Fibroblast of skin of left quadriceps (primary cell): ENCODE results near the gene PKMYT1.
"Not testable (repeated sequence)": the region's sequence is repeated elsewhere in the genome, so short reads cannot be mapped to it uniquely, and the experiment has no call there.

ENCODE experiments used
- DNase-seq, 2 experiments: peaks; one replicate each; pipeline ENCODE4 v3.0.0-alpha.2; 2013; ENCODE audit warnings: low read depth in 2 of 2

PKMYT1 gene

DNA sequence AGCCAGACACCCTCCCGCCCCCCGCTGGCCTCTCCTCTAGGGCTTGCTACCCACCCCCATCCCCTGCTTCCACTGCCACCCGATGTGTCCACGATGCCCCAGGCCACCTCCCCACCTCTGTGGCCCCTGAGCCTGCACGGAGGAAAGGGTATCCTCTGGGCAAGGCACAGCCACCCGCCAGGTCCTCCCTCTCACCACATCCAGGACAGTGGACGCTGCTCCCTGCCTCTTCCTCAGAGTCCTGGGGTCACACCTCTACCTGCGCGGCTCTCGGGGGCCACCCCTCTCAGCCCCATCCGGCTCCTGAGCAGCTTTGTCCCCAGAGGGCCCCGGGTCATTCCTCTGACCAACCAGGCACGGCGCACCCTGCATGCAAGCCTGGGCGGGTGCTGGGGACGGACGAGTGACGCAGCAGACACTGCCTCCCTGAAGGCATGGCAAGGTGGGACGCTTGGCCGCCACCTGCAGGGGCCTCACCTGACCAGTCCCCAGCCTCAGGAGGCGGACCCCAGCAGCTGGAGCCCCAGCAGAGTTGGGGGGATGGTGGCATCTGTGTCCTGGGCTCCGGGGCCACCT is 43.7 kb downstream of the PKMYT1 start:
- DNase-seq, result no peak

DNA sequence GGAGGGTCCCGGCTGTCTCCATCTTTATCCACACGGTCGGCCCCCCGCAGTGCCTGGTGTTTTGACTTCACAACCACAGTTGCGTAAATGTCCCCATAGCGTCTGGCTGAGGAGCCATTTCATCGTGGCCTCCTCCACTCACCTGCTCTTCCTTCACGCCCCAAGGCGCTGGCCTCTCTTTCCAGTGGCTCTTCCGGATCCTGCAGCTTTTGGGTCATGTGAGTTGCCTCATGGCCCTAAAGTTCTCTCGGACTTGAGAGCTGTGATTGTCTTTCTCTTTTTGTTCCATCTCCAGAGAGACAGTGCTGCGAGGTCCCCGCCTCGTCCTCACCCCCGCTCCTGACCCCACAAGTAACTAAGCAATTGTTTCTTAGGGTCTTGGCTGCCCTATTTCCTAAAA is 45.8 kb downstream of the PKMYT1 start:
- DNase-seq, result no peak

DNA sequence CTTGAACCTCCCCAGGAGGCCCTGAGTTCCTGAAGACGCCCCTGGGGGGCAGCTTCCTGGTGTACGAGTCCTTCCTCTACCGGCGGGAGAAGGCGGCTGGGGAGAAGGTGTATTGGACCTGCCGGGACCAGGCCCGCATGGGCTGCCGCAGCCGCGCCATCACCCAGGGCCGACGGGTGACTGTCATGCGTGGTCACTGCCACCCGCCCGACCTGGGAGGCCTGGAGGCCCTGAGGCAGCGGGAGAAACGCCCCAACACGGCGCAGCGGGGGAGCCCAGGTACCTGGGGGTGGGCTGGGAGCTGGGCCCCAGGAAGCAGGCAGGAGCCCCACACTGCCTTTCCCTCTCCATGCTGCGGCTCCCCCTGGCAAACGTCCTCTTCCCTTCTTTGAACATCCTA is 46.5 kb downstream of the PKMYT1 start:
- DNase-seq, result no peak

DNA sequence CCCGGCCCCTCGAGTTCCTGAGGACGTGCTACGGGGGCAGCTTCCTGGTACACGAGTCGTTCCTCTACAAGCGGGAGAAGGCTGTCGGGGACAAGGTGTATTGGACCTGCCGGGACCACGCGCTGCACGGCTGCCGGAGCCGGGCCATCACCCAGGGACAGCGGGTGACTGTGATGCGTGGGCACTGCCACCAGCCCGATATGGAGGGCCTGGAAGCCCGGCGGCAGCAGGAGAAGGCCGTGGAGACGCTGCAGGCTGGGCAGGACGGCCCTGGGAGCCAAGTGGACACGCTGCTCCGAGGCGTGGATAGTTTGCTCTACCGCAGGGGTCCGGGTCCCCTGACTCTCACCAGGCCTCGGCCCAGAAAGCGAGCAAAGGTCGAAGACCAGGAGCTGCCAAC is 47.1 kb downstream of the PKMYT1 start:
- DNase-seq, result no peak

DNA sequence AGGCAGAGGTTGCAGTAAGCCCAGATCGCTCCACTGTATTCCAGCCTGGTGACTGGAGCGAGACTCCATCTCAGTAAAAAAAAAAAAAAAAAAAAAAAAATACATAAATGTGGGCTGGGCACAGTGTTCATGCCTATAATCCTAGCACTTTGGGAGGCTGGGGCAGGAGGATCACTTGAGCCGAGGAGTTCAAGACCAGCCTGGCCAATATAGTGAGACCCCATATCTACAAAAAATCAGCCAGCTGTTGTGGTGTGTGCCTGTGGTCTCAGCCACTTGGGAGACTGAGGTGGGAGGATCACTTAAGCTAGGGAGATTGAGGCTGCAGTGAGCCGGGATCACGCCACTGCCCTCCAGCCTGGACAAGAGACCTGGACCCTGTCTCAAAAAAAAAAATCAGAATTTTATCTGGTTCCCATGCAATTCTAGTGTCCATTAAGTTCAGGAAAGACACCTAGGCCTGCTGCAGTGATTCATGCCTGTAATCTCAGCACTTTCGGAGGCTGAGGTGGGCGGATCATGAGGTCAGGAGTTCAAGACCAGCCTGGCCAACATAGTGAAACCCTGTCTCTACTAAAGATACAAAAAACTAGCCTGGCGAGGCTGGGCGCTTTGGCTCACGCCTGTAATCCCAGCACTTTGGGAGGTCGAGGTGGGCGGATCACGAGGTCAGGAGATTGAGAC is 48.9 kb downstream of the PKMYT1 start:
- not testable (repeated sequence) for DNase-seq

DNA sequence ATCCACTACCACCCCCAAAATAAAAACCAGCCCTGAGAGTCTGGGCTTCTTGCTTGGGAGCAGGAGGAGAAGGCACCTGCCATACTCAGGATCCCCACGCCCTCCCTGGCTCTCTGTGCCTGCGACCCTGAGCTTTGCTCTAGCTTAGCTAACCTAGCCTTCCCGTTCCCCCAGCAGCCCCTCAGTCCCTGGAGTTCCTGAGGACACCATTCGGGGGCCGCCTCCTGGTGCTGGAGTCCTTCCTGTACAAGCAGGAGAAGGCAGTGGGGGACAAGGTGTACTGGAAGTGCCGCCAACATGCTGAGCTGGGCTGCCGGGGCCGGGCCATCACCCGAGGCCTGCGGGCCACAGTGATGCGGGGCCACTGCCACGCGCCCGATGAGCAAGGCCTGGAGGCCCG is 50.0 kb downstream of the PKMYT1 start:
- no peak for DNase-seq

DNA sequence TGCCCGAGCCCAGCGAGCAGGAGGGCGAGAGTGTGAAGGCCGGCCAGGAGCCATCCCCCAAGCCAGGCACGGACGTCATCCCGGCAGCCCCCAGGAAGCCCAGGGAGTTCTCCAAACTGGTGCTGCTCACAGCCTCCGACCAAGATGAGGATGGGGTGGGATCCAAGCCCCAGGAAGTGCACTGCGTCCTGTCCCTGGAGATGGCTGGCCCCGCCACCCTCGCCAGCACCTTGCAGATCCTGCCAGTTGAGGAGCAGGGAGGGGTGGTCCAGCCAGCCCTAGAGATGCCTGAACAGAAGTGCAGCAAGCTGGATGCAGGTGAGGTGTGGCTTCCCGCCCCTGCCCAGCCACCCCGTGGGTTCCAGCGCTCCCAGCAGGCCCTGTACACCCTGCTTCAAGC is 50.6 kb downstream of the PKMYT1 start:
- DNase-seq, result no peak

DNA sequence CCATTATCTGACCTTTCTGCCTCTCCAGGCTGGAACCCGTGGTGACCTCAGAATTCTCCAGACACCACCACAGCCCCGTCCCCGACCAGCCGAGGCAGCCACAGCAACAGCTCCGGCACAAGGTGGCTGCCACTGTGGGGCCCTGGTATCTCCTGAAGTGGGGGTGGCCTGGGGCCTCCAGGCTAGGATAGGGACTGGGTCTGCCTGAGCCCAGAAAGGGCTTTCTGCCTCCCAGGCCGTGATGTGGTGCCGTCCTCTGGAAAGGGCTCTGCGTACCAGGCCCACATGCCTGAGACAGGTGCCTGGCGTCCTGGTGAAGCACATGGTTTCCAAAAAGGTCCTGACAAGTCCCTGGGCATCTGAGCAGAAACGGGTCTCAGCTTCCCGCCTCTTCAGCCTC is 51.5 kb downstream of the PKMYT1 start:
- no peak for DNase-seq

DNA sequence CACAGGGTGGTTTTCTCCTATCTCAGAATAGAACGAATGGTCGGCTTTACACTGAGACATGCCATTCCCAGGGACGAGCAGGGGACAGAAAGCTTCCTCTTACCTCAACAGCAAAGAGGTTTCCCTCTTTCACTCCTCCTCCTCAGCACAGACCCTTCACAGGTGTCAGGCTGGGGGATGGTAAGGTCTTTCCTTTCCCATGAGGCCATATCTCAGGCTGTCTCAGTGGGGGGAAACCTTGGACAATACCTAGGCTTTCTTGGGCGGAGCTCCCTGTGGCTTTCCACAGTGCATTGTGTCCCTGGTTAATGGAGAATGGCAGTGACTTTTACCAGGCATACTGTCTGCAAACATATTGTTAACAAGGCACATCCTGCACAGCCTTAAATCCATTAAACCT is 52.1 kb downstream of the PKMYT1 start:
- DNase-seq, result not testable (repeated sequence)

DNA sequence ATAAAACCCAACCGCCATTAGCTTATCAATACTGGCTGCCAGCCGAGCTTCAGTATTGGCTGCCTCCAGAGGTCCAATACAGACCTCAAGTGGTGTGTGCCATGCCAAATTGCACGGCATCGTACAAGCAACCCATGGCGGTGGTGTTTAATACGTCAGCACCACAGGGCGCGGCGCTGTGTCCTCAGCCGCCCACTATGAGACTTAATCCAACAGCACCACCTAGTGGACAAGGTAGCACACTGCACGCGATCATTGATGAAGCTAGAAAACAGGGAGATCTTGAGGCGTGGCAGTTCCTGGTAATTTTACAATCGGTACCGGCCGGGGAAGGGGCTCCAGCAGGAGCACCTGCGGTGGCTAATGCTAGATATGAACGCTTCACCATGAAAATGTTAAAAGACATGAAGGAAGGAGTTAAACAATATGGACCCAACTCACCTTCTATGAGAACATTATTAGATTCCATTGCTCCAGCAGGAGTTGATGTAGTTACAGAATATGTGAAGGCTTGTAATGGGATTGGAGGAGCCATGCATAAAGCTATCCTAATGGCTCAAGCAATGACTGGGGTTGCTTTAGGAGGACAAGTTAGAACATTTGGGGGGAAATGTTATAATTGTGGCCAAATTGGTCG is 53.1 kb downstream of the PKMYT1 start:
- peak; percentile 55 to 65 for DNase-seq

DNA sequence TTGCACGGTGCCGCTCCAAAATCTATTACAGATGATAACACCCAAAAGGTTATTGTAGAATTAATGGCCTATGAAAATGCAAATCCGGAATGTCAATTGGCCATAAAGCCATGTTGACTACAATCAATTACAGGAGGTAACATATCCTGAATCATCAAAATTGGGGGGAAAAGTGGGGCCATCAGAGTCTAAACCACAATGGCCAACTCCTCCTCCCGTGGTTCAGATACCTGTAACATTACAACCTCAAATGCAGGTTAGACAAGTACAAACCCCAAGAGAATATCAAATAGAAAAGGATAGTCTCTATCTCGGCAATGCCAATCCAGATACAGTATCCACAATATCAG is 53.6 kb downstream of the PKMYT1 start:
- no peak for DNase-seq

DNA sequence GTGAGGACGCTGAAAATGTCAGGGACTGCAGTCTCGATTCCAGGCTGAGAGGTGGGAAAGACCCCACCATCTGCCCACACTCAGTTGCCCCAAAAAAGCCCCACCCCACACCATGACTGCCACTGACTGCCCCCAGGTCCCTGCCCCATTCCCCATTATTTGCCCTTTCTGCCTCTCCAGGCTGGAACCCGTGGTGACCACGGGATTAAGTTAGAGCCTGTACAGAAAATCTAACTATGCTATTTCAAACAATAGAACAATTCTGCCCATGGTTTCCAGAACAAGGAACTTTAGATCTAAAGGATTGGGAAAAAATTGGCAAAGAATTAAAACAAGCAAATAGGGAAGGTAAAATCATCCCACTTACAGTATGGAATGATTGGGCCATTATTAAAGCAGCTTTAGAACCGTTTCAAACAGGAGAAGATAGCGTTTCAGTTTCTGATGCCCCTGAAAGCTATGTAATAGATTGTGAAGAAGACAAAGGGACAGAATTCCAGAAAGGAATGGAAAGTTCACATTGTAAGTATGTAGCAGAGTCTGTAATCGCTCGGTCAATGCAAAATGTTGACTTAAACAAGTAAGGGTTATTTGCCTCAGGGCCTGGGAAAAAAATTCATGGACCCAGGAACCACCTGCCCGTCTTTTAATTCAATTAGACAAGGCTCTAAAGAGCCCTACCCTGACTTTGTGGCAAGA is 54.1 kb downstream of the PKMYT1 start:
- no peak for DNase-seq

DNA sequence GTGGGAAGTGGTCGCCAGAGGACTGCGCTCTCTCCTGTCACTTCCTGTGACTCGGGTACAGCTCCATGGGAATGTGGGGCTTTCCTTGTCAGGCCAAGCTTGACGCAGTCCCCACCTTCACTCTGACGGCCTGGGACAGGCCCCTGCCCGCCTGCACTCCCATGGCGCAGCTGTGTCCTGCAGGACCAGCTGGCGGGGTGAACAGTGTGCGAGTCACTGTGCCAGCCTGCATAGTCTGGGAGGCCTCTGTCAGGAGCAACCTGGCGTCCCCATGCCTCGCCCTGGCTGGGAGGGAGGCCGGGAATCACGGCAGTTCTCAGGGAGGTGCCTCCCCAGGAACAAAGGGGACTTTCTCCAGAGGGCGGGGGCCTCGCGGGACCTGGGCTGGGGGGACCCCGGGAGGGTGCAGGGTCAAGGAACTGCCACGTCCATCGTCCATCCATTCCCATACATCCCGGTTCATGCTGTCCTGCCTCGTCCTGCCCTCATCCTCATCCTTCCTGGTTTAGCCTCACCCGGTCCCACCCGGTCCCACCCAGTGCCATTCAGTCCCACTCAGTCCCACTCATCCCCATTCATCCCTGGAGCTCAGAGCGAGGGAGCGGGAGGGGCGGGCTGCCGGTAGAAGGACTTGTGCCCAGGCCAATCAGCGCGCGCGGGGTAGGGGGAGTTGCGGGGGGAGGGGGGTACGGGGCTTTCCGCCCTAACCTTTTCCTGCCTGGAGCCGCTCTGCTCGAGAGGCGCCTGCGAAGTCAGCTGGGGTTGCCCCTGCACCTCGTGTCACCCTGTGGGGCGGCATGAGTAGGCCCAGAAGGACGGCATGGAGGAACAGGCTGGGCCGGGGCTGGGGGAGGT is 55.1 kb downstream of the PKMYT1 start:
- DNase-seq, result no peak

DNA sequence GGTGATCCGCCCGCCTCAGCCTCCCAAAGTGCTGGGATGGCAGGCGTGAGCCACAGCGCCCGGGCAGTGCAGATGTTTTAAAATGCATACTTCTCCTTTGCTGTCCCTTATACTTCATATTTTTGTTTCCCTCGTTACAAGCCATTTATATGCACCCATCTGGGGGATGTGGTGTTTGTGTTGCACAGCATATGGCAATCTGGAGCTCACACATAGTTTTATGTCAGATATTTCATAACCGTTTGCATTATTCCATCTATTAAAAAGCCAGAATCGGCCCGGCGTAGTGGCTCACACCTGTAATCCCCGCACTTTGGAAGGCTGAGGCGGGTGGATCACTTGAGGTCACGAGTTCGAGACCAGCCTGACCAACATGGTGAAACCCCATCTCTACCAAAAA is 56.8 kb downstream of the PKMYT1 start:
- DNase-seq, result no peak
